WTC11 (cell line): ENCODE data around the gene CAMTA1. TPM values are rescaled to one million over a fixed set of nuclear protein-coding genes. Genes with fewer than 3 reads are reported as not detected.

Experiments
- ATAC-seq: fragments of 200-7000 bp; cut with Tn5 transposase; 2 replicates; pipeline ENCODE4 v1.10.0; 2021; ENCODE audit warnings: mild to moderate bottlenecking, moderate library complexity
- CTCF ChIA-PET: fragments of 300-600 bp; sonication (Branson Sonifier 250); formaldehyde crosslinking; loops from one replicate; lab custom pipeline; 2021; ENCODE audit warnings: antibody characterized with exemption; lab: Charles Lee
- POLR2A ChIA-PET: fragments of 350-600 bp; sonication (Branson Sonifier 250); formaldehyde crosslinking; loops from one replicate; lab custom pipeline; 2021; ENCODE audit warnings: antibody characterized with exemption; lab: Charles Lee
- DNase-seq: peaks from one replicate; pipeline ENCODE4 v3.0.0; 2021; ENCODE audit warnings: low spot score
- H3K27ac Mint-ChIP-seq: 2 replicates; pipeline ENCODE4 v1.8.0; 2021; ENCODE audit warnings: mixed read lengths
- H3K27me3 Mint-ChIP-seq: 2 replicates; pipeline ENCODE4 v1.8.0; 2021; ENCODE audit warnings: low read depth, mild to moderate bottlenecking, moderate library complexity, mixed read lengths
- H3K36me3 Mint-ChIP-seq: 2 replicates; pipeline ENCODE4 v1.8.0; 2021; ENCODE audit warnings: mixed read lengths
- H3K4me1 Mint-ChIP-seq: 2 replicates; pipeline ENCODE4 v1.8.0; 2022; ENCODE audit warnings: mixed read lengths
- H3K4me3 Mint-ChIP-seq: 2 replicates; pipeline ENCODE4 v1.8.0; 2021; ENCODE audit warnings: mild to moderate bottlenecking, moderate library complexity, mixed read lengths
- H3K9me3 Mint-ChIP-seq: 2 replicates; pipeline ENCODE4 v1.8.0; 2021; ENCODE audit warnings: mixed read lengths
- AR ChIP-seq: fragments of 250-450 bp; sonication (Bioruptor Pico); IDR thresholded peaks from 2 replicates; pipeline ENCODE4 v1.9.0; 2021; ENCODE audit warnings: mild to moderate bottlenecking
- ARID4B ChIP-seq: sonication (generic); formaldehyde crosslinking; IDR thresholded peaks from 2 replicates; pipeline ENCODE4 v1.8.0; 2023; ENCODE audit warnings: missing genetic modification reagents, mild to moderate bottlenecking, borderline replicate concordance
- ATF2 ChIP-seq: sonication (generic); formaldehyde crosslinking; IDR thresholded peaks from 2 replicates; pipeline ENCODE4 v1.8.1; 2022; ENCODE audit warnings: low read depth, missing genetic modification reagents, borderline replicate concordance
- CDX4 ChIP-seq: fragments of 250-450 bp; sonication (Bioruptor Pico); IDR thresholded peaks from 2 replicates; pipeline ENCODE4 v1.9.0; 2021; ENCODE audit warnings: moderate library complexity, mild to moderate bottlenecking, inconsistent platforms, borderline replicate concordance
- HMGXB4 ChIP-seq: sonication (generic); formaldehyde crosslinking; IDR thresholded peaks from 2 replicates; pipeline ENCODE4 v1.8.1; 2023; ENCODE audit warnings: mild to moderate bottlenecking, moderate library complexity, missing genetic modification reagents
- NFE2L1 ChIP-seq: sonication (generic); formaldehyde crosslinking; IDR thresholded peaks from 2 replicates; pipeline ENCODE4 v1.8.1; 2023; ENCODE audit warnings: missing genetic modification reagents
- NR1H2 ChIP-seq: sonication (generic); formaldehyde crosslinking; IDR thresholded peaks from 2 replicates; pipeline ENCODE4 v1.9.0; 2021; ENCODE audit warnings: mild to moderate bottlenecking, moderate library complexity, missing genetic modification reagents
- PREB ChIP-seq: sonication (generic); formaldehyde crosslinking; IDR thresholded peaks from 2 replicates; pipeline ENCODE4 v1.8.1; 2022; ENCODE audit warnings: mild to moderate bottlenecking, missing genetic modification reagents, moderate library complexity, borderline replicate concordance
- RORB ChIP-seq: fragments of 250-450 bp; sonication (Bioruptor Pico); IDR thresholded peaks from 2 replicates; pipeline ENCODE4 v1.9.0; 2021; ENCODE audit warnings: mild to moderate bottlenecking
- ZBTB21 ChIP-seq: sonication (generic); formaldehyde crosslinking; IDR thresholded peaks from 2 replicates; pipeline ENCODE4 v1.8.1; 2023; ENCODE audit warnings: mild to moderate bottlenecking, missing genetic modification reagents, borderline replicate concordance
- ZNF121 ChIP-seq: sonication (generic); formaldehyde crosslinking; IDR thresholded peaks from 2 replicates; pipeline ENCODE4 v1.8.0; 2023; ENCODE audit warnings: missing genetic modification reagents
- ZNF138 ChIP-seq: sonication (generic); formaldehyde crosslinking; conservative IDR thresholded peaks from 2 replicates; pipeline ENCODE4 v1.8.1; 2022; ENCODE audit warnings: mild to moderate bottlenecking, moderate library complexity, missing genetic modification reagents
- ZNF263 ChIP-seq: sonication (generic); formaldehyde crosslinking; IDR thresholded peaks from 2 replicates; pipeline ENCODE4 v1.8.1; 2022; ENCODE audit warnings: low read depth, mild to moderate bottlenecking, moderate library complexity, missing genetic modification reagents
- ZNF281 ChIP-seq: sonication (generic); formaldehyde crosslinking; IDR thresholded peaks from 2 replicates; pipeline ENCODE4 v1.8.0; 2023; ENCODE audit warnings: mild to moderate bottlenecking, missing genetic modification reagents
- total RNA-seq: library from RNA; stranded (reverse); gene quantifications from 3 replicates; pipeline ENCODE4 v1.2.3, GENCODE V29; 2021

CAMTA1 gene
- total RNA-seq, 1 experiment from 2014 or later = 86.4 TPM

- TF ChIP-seq CDX4 (CRISPR knock-in tag) = no peak
- TF ChIP-seq AR (CRISPR knock-in tag) = no peak
- TF ChIP-seq NFE2L1 (CRISPR knock-in tag) = no peak
- TF ChIP-seq ZBTB21 = no peak
- no peak for TF ChIP-seq ARID4B (CRISPR knock-in tag)
- TF ChIP-seq, all 79 proteins: peak for 0
These were observed 236.8 kb downstream of the CAMTA1 start (continued) for GRCh38 chr1:7022058-7022457.

- no peaks in the 10 kb centered on the region for H3K36me3 Mint-ChIP-seq
- TF ChIP-seq PREB (CRISPR knock-in tag) (no peak), ATF2 (CRISPR knock-in tag) (no peak)
- TF ChIP-seq, all 79 proteins: peak for 0
- H3K4me3 Mint-ChIP-seq = no peak overlapping the region
- H3K27ac Mint-ChIP-seq = no peak overlapping the region
- DNase-seq = no peak
- ChIA-PET CTCF (interaction anchor here (2.8 kb wide), 1 partner anchor 18 kb away, joined by 12 read pairs; no protein-coding TSS in a partner anchor), POLR2A (no interaction called here)
- ATAC-seq = no peak
- H3K9me3 Mint-ChIP-seq = no peaks in the 10 kb centered on the region
- peaks cover 15% of the 10 kb centered on the region for H3K4me1 Mint-ChIP-seq
- no peaks in the 10 kb centered on the region; the same call in 1 of the 2 replicates for H3K27me3 Mint-ChIP-seq
These were observed 239.8 kb downstream of the CAMTA1 start for GRCh38 chr1:7025013-7025412.

GRCh38 chr1:7026169-7026568 is 240.9 kb downstream of the CAMTA1 start:
- Mint-ChIP-seq H3K27me3 (no peaks in the 10 kb centered on the region; the same call in 1 of the 2 replicates), H3K9me3 (peaks cover 3% of the 10 kb centered on the region), H3K36me3 (0 out of 2 replicates have a peak, but pooled peaks cover under 1% of the 10 kb centered on the region), H3K27ac (no peak overlapping the region), H3K4me1 (peaks cover 15% of the 10 kb centered on the region), H3K4me3 (no peak overlapping the region)
- DNase-seq (no peak), ATAC-seq (no peak)
- POLR2A ChIA-PET = no interaction called here
- CTCF ChIA-PET = interaction anchor here (1.6 to 2.8 kb wide), 2 partner anchors 17 to 44 kb away, joined by 5 to 12 read pairs; no protein-coding TSS in a partner anchor
- TF ChIP-seq HMGXB4 (CRISPR knock-in tag) (no peak), NR1H2 (CRISPR knock-in tag) (no peak), RORB (CRISPR knock-in tag) (no peak), ZNF138 (CRISPR knock-in tag) (no peak), ZNF281 (CRISPR knock-in tag) (no peak), ZNF121 (CRISPR knock-in tag) (no peak), ZNF263 (CRISPR knock-in tag) (no peak)
